Loucy (cell line): ENCODE data around the gene RELCH.
A peak's percentile ranks its signal among the peaks of the same experiment; 100 is the strongest.

Experiments
- H2AFZ ChIP-seq: fragments of 200-600 bp; sonication (generic); 2 replicates; pipeline ENCODE4 v1.6.0; 2016; ENCODE audit warnings: antibody characterized with exemption, mild to moderate bottlenecking, low read length, moderate library complexity
- H3F3A ChIP-seq: fragments of 200-600 bp; 2 replicates; pipeline ENCODE4 v1.6.0; 2016; ENCODE audit warnings: antibody characterized with exemption, low read depth, mild to moderate bottlenecking
- H3K27me3 ChIP-seq: fragments of 200-600 bp; sonication (generic); 2 replicates; pipeline ENCODE4 v1.6.1; 2014; ENCODE audit warnings: low read length, mild to moderate bottlenecking; ENCODE audit not compliant: insufficient read depth, poor library complexity, severe bottlenecking
- H3K36me3 ChIP-seq: fragments of 200-600 bp; sonication (generic); 2 replicates; pipeline ENCODE4 v1.6.1; 2016; ENCODE audit warnings: low read length; ENCODE audit not compliant: insufficient read depth
- H3K4me1 ChIP-seq: fragments of 200-600 bp; sonication (generic); 2 replicates; pipeline ENCODE4 v1.5.1; 2014; ENCODE audit warnings: low read length, mild to moderate bottlenecking; ENCODE audit not compliant: insufficient read depth, poor library complexity, severe bottlenecking
- H3K4me2 ChIP-seq: fragments of 200-600 bp; sonication (generic); 2 replicates; pipeline ENCODE4 v1.6.0; 2014; ENCODE audit warnings: antibody characterized with exemption, low read length, low read depth, mild to moderate bottlenecking; ENCODE audit not compliant: poor library complexity, severe bottlenecking
- H3K4me3 ChIP-seq: fragments of 200-600 bp; sonication (generic); 2 replicates; pipeline ENCODE4 v1.5.1; 2014; ENCODE audit warnings: low read length, mild to moderate bottlenecking, mixed read lengths; ENCODE audit not compliant: poor library complexity, severe bottlenecking
- H3K79me2 ChIP-seq: fragments of 200-600 bp; sonication (generic); 2 replicates; pipeline ENCODE4 v1.6.1; 2014; ENCODE audit warnings: low read length; ENCODE audit not compliant: insufficient read depth
- H3K9ac ChIP-seq: fragments of 200-600 bp; sonication (generic); 2 replicates; pipeline ENCODE4 v1.6.0; 2014; ENCODE audit warnings: mild to moderate bottlenecking, low read depth, low read length, moderate library complexity; ENCODE audit not compliant: poor library complexity, severe bottlenecking
- H3K9me2 ChIP-seq: fragments of 200-600 bp; sonication (generic); replicated peaks from 2 replicates; pipeline ENCODE4 v1.6.1; 2016; ENCODE audit warnings: low read depth, low read length, mixed read lengths
- H3K9me3 ChIP-seq: fragments of 200-600 bp; sonication (generic); 2 replicates; pipeline ENCODE4 v1.6.1; 2014; ENCODE audit warnings: mild to moderate bottlenecking, antibody characterized with exemption, low read length, low read depth; ENCODE audit not compliant: insufficient read depth
- H4K20me1 ChIP-seq: fragments of 200-600 bp; sonication (generic); 2 replicates; pipeline ENCODE4 v1.6.0; 2014; ENCODE audit warnings: antibody characterized with exemption, low read length, mild to moderate bottlenecking; ENCODE audit not compliant: insufficient read depth, poor library complexity, severe bottlenecking
- EZH2phosphoT487 ChIP-seq: fragments of 200-600 bp; IDR thresholded peaks from 2 replicates; pipeline ENCODE4 v1.6.1; 2018; ENCODE audit warnings: antibody characterized with exemption, mild to moderate bottlenecking, moderate library complexity, borderline replicate concordance
- TF ChIP-seq, protein P1 (sequence below): fragments of 200-600 bp; sonication (generic); conservative IDR thresholded peaks from 2 replicates; pipeline ENCODE4 v1.5.1; 2014; ENCODE audit warnings: mild to moderate bottlenecking, antibody characterized with exemption, low read length

Gene RELCH

DNA sequence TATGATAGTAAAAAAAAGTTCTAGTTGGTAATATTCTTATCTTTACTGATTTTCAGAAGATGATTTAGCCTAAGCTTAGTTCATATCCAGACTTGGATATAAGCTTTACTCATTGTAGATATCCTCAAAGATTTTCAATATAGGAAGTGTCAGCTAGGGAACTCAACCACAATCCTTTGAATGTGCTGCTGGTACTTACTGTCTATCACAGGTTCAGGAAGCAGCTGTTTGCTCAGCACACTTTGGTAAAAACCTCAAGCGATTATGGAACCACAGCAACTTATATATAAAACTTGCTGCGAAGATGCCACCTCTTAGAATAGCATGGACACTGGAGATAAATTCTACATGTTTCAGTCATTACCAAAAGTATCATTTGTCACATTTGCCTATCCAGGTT lies 77.9 kb downstream of the RELCH start:
- Histone ChIP-seq H3K9me3 (no peaks in the 10 kb centered on the region), H3K79me2 (no peaks in the 10 kb centered on the region), H3K9ac (no peak overlapping the region), H3K9me2 (no peaks in the 10 kb centered on the region), H3K27me3 (no peaks in the 10 kb centered on the region), H3K36me3 (peaks cover 55% of the 10 kb centered on the region), H3K4me1 (peaks cover 26% of the 10 kb centered on the region), H3K4me3 (peak overlapping the region; percentile 12), H3F3A (no peaks in the 10 kb centered on the region), H3K4me2 (peak overlapping the region; percentile 61), H2AFZ (no peak overlapping the region), H4K20me1 (no peaks in the 10 kb centered on the region)
- TF ChIP-seq, protein P1, sequence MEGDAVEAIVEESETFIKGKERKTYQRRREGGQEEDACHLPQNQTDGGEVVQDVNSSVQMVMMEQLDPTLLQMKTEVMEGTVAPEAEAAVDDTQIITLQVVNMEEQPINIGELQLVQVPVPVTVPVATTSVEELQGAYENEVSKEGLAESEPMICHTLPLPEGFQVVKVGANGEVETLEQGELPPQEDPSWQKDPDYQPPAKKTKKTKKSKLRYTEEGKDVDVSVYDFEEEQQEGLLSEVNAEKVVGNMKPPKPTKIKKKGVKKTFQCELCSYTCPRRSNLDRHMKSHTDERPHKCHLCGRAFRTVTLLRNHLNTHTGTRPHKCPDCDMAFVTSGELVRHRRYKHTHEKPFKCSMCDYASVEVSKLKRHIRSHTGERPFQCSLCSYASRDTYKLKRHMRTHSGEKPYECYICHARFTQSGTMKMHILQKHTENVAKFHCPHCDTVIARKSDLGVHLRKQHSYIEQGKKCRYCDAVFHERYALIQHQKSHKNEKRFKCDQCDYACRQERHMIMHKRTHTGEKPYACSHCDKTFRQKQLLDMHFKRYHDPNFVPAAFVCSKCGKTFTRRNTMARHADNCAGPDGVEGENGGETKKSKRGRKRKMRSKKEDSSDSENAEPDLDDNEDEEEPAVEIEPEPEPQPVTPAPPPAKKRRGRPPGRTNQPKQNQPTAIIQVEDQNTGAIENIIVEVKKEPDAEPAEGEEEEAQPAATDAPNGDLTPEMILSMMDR: no peak
- peak; percentile 59; the same call in 1 of the 2 replicates for TF ChIP-seq EZH2phosphoT487

DNA sequence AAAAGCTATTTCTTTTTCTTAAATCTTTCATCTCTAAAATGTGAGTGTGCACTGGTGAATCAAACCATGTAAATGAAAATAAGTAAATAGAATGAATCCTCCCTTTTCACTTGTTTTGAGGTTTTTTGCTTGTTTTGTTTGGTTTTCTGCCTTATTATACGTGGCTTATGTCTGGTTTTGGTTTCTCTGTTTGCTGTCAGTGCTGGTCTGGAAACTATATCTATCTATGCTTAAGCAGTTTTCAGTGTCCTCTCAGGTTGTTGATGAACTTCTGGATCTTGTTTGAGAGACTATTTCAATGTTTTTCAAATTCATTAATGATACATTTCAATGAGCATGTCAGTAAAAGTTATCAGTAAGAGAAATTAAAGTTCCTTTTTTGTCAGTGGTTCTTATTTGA lies 90.0 kb downstream of the RELCH start:
- H3K36me3 ChIP-seq: peaks cover 56% of the 10 kb centered on the region
- TF ChIP-seq, protein P1: no peak
- no peak for TF ChIP-seq EZH2phosphoT487
- H3K27me3 ChIP-seq: no peaks in the 10 kb centered on the region
- H3K4me2 ChIP-seq: no peak overlapping the region
- H3K4me3 ChIP-seq: no peak overlapping the region
- no peaks in the 10 kb centered on the region for H3K9me3 ChIP-seq
- no peaks in the 10 kb centered on the region for H3K9me2 ChIP-seq
- no peaks in the 10 kb centered on the region for H4K20me1 ChIP-seq
- H2AFZ ChIP-seq: no peak overlapping the region
- H3K4me1 ChIP-seq: no peaks in the 10 kb centered on the region
- H3K79me2 ChIP-seq: no peaks in the 10 kb centered on the region
- H3F3A ChIP-seq: no peaks in the 10 kb centered on the region
- H3K9ac ChIP-seq: no peak overlapping the region

DNA sequence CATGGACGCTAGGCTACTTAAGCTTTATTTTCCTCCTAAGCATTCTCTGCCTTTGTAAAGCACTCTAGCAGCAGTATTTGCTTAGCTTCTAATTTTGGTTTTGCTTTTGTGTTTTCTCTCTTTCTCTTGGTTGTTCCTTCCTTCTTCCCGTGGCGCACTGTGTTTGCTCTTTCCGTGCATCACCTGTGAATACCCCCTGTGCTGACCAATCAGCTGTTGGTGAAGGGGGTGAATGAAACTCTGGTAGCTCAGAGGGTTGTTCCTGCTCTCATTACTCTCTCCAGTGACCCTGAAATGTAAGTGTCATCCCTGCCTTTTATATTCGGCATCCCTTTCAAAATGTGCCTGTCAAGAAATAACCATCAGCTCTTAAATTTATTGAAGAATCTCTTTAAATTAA lies 92.5 kb downstream of the RELCH start:
- Histone ChIP-seq H3K36me3 (peaks cover 73% of the 10 kb centered on the region), H3F3A (no peaks in the 10 kb centered on the region), H3K4me3 (no peak overlapping the region), H3K4me1 (no peaks in the 10 kb centered on the region), H3K27me3 (no peaks in the 10 kb centered on the region), H3K9me3 (no peaks in the 10 kb centered on the region), H3K9me2 (no peaks in the 10 kb centered on the region), H3K79me2 (no peaks in the 10 kb centered on the region), H3K9ac (no peak overlapping the region), H2AFZ (no peak overlapping the region), H4K20me1 (no peaks in the 10 kb centered on the region), H3K4me2 (no peak overlapping the region)
- no peak for TF ChIP-seq EZH2phosphoT487
- TF ChIP-seq, protein P1: no peak
